HG02623 (cell line): ENCODE data around the gene FBLN2.

Experiments used
- ATAC-seq: cut with Tn5 transposase; IDR thresholded peaks from one replicate; pipeline ENCODE4 v1.9.1; 2021; ENCODE audit warnings: moderate library complexity; ENCODE audit not compliant: unreplicated experiment

FBLN2 gene

DNA sequence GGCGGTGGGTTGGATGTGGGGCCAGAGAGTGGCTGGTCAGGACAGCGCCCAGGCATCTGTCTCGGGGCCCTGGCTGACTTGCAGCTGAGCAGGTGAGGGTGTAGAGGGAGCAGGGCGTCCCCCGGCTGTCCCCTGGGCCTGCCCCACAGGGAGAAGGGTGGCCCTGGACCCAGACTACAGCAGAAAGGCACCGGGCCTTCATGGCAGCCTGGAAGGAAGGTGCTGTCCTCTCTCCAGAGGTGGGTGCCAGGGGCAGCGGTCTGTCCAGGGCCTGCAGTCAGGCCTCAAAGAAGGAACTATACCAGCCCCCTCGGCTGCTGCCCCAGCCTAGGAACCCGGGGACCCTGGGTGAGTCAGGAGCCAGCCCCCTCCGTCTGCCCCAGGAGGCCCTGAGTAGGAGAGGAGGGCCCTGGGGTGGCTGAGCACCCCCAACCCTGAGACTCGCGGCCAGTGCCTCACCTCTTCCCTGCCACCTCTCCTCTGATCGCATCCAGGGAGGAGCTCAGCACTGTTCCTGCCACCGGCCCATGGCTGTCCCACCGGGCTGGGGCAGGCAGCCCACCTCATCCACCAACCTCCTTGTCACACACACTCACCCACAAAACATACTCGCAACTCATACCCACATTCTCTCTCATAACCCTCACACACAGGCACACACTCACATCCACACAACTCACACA is 133.5 kb downstream of the FBLN2 start:
- ATAC-seq: no peak

DNA sequence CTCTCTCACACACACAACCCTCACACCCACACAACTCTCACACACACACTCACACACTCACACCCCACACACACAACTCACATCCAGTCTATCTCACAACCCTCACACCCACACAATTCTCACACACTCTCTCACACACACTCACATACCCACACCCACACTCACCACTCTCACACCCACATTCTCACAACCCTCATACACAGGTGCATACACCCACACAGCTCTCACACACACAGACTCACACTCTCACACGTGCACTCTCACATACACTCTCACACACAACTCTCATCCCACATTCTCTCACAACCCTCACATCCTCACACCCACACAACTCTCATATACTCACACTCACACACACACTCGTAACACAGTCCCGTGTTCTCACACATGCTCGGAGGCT is 134.4 kb downstream of the FBLN2 start:
- ATAC-seq: no peak

DNA sequence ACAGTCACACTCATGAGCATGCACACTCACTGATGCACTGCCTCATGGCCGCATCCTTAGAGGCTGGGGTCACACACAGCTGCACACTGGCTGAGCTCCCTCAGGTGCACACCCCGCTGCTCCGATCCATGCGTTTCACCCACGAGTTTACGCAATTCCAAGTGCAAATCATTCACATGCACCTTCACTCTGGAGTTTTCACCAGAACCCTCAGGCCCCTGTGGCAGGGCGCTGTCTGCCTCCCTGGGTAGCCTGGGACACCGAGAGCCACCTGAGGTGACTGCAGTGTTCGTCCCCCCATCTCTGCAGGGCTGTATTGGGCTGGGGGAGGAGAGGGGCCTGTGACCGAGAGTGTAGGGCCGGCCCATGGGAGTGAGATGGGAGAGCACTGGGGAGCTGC is 134.8 kb downstream of the FBLN2 start:
- ATAC-seq: no peak

DNA sequence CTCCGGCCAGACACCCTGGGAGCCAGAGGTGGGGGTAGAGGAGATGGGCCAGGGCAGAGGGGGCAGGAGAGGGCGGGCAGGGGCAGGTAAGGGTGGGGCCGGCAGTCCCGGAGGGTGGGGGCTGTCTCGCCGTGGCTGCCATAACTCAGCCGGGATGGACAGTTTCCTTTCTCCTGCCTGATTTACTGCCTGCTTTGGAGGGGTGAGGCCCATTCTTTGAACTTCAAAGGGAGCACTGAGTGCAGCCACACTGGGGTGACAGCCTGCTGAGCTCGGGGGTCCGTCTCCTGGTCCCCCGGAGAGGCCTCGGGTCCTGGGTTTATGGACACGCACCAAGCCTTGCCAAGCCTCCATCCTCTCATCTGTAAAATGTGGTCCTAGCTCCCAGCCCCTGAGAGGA is 135.4 kb downstream of the FBLN2 start:
- ATAC-seq: no peak

DNA sequence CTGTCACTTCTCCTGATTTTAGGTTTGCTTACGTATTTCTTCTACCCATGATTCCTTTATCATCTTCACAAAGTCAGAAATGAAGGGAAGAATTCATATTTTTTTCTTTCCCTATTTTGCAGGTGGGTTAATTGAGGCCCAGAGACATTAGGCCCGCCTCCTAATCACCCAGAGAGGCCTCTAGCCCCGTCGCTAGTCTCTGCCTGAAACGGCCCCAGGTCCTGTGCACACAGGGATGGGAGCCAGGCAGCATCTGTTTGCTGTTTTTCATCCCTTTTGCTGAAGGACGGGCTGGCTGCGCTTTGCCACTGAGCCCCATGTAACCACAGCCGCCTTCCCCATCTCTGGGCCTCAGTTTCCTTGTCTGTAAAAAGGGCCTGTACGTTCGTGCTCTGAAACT is 135.9 kb downstream of the FBLN2 start:
- ATAC-seq: no peak

DNA sequence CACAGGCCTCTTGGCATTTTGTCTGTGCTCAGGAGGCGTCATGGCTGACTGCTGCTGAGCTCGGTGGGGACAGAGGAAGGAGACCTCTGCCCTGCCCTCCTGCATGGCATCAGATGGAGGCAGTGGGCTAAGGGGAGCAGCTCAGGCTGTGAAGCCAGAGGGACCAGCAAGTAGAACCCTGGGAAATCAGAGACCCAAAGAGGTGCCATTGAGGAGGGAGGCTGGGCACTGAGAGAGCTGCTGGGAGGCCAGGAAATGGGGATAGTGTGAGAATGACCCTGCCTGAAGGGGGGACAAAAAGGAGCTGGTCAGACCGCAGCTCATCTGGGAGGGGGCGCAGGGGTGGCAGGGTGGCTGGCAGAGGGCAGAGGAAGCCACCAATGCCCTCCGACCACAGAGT is 136.8 kb downstream of the FBLN2 start:
- no peak for ATAC-seq

DNA sequence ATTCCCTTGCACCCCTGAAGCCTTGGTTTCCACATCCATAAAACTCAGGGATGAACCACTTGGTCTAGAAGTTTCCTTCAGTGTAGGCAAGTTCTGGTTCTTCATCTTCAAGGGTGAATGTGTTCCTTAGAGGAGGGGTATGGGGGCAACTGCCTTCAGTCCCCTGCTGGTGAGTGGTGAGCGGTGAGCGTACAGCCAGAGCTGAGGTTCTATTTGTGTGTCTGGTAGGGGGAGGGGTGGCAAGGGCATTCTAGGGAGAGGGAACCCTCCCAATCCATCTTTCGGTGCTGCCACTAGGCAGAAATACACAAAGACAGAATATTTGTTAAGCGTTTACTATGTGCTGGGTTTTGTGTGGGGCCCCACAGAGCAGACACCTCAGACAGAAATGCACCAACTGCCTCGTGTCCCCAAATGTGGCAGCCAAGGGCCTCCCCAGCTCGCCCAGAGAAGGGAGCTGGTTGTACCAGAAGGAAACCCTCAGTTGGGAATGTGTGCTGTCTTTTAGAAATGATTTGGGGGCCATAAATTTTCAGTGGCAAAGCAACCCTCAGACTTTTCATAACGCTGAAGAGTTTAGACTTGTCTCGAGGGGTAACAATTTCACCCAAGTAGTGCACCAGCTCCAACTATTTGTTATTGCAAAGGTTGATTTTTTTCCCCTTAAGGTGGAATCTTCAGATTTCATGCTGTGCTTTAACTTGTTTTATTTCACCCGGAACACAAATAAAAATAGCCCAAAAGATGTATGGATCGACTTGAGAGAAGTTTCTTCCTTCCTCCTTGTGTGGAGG is 137.6 kb downstream of the FBLN2 start:
- ATAC-seq: no peak

DNA sequence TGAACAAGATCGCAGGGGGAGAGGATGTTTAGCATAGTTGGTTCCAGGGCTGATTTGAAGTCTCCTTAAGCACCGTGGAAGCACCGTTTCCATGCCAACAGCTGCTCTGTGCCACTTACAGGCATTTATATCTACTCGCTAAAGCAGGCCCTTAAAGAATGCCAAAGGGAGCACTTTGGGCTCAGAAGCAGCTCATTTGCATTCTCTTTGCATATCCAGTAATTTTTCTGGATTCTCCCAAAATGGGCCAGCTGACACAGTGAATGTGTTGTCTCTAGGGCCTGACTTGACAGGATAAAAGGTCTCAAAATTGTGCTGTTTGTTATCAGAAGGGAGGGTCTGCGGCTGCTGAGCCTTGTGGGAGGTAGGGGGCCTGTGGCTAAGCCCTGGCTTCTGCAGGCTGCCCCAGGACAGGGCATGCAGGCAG is 138.6 kb downstream of the FBLN2 start:
- ATAC-seq: no peak
